ENCODE measurements around the gene CHIC1. TPM values are rescaled to one million over a fixed set of nuclear protein-coding genes. Genes with fewer than 3 reads are reported as not detected.

Gene CHIC1
- total RNA-seq: 10.6 and 11.0 TPM in 2 replicates

GRCh38 chrX:73562984-73563737, at the start of gene CHIC1:
CHIC1 (plus strand) TSS chrX:73563197; CDS start chrX:73563285, 88 bp downstream.

Other genes with a start within 250 kb of the CHIC1 start
- gene CDX4, start 116.1 kb upstream of the CHIC1 start, total RNA-seq: not detected in 2 replicates

All from uterine smooth muscle cell (primary cell).